GM11168 (cell line): ENCODE data around the gene YWHAH.

ENCODE experiments used
- in situ Hi-C: fragments of 300-500 bp; cut with MboI; formaldehyde crosslinking; loops from one replicate; pipeline ENCODE4 v1.12.0; 2022; ENCODE audit warnings: low sequenced_read_pairs; ENCODE audit not compliant: unreplicated experiment

The YWHAH gene

DNA sequence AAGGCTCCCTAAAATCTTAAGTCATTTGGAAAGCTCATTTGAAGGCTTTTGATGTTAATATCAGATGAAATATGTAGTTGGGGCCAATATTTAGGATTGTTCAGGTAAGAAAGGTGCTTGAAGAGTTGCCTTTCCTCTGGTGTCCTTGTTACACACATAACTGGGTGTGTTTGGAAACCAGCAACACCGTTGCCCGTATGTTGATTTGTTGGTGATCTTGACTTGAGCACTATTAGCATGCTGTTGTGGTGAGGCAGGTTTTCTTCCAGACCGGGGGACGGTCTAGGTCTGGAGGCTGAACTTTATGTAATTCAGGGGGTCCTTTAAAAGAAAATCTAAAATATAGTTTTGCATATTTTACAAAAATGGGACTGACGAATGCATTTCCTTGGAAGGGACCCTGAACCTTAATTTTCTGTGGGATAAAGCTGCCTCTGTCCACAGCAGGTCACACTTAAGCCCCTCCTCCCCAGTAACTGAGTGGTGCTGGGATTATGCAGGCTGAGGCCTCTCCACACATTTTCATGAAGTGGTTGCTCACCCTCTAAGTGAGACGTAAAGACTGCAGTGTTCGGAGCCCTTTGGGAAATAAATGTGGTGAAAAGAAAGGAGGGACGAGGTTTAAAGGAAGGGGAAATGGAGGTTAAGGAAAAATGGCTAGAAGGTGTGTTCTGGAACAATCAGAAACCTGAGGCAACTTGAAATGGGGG is 1.8 kb downstream of the YWHAH start:
- in situ Hi-C loops: no loop called here

DNA sequence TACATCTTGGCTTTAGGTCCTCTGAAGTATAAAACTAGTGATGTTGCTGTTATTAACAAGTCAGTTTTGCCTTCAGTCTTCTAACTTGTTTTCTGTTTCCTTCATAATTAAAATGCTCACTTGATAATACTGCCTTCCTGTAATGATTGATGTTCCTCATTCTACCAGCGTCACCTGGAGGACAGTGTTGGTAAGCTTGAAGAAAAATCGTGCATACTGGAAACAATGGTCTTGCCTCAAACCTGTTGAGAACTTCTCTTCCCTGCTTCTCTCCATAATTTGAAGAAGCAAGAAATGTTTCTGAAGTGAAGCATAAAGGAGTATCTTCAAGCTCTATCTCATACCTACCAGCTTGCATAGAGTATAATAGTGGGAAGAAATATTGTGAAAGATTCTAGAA is 3.0 kb downstream of the YWHAH start:
- in situ Hi-C loops: no loop called here

DNA sequence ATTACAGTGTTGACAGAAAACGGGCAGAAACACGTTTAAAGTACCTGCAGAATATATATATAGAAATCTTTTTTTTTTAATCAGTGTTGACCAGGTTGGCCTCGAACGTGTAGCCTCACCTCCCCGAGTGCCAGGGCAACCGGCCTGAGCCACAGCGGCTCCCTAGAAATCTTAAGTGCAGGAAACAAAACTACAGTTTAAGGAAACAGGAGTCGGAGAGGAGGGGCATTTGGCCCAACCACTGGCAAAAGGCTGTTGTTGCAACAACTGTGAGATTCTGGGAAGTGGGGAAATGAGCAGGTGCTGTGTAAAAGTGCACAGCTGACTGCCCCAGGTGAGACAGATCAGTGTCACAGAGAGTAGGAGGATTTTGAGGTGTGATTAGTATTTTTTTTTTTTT is 3.7 kb downstream of the YWHAH start:
- in situ Hi-C loops: no loop called here

DNA sequence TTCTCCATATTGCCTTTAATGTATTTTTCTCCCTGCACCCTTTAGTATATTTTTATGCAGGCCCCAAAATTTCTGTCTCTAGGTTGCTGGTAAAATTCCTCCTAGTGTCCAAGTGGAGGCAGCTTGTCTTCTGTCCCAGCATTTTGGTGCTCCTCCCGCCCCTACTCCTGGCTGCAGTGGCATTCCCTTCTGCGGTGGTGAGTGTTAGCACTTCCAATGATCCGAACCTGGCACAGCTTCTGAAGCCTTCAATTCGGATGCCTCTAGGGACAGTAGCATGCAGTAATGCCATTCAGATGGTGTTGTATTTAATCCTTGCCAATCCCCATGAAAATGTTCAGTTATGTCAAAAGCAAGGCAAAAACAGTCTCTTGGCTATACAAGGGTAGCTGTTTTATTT is 5.9 kb downstream of the YWHAH start:
- in situ Hi-C loops: loop anchor here (10.0 kb wide), 1 partner anchor 285 kb away; the partner anchor contains the start of gene PISD

DNA sequence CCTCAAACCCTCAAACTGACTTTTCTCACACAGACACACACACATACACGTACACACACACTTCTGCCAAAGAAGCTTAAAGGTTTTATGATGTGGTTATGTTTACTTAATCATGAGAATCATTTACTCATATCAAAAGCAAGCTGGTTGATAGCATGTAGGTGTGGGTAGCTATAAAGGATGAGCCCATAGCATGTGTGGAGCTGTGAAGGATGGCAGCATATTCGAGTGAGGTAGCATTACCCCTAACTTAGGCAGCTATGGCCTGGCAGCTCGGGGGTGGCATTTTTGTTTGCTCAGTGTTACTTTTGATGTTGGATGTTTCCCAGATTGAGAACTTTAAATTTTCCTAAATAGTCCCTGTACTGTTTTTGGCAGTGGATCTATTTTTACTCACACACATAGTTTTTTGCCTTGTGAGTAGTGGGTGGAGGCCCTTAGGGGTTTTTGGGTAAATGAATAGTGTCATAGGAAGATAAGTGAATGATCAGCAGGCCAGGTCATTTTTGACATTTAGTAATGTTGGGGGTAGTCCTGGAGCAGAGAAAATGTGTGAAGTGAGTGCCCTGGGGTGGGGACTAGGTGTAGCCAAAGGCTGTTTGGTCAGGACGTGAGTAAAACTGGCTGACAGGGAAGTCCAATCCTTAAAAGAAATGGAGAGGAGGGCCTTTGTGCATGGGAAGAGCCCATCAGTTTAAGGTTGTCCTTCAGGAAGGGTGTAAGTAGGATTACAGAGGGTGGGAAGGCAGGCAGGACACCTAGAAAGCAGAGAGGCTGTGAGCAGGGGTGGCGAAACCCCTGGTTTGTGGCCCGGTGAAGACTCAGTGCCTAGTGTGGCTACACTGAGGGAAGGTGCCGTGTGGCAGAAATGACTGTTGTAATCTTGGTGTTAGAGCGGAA is 7.1 kb downstream of the YWHAH start:
- in situ Hi-C loops: loop anchor here (10.0 kb wide), 1 partner anchor 287 kb away; the partner anchor contains the start of gene PISD

DNA sequence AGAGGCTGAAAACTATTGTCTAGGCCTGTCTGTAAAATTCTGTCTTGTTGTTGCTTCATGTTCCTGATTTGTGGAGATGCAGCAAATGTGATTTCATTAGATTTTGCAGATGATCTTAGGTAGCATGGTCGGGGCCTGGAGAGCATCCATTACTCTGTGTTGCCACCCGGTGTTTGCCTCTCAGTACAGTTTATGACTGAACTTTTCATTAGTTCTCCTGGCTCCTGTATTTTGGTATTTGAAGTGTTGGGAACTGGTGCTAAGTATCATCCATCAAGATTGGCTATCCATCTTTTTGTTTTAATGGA is 7.7 kb downstream of the YWHAH start:
- in situ Hi-C loops: loop anchor here (10.0 kb wide), 1 partner anchor 287 kb away; the partner anchor contains the start of gene PISD

DNA sequence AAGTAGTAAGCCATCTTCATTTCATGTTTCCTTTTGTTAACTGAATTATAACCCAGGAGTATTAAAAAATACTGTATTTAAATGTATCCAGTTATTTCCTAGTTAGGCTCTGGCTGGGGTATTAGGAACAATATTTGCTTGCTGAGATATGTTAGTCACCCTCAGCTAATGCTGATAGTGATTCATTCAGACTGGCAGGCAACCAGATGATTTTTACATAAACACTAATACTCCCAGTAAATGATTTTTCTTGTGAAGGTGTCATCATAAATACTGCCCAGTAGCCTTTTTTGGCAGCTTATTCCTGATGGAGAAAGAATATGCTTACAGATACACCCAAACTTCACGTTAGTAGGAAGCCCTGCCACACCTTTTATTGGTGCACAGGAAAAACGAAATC is 8.1 kb downstream of the YWHAH start:
- in situ Hi-C loops: loop anchor here (10.0 kb wide), 1 partner anchor 288 kb away; the partner anchor contains the start of gene PISD

DNA sequence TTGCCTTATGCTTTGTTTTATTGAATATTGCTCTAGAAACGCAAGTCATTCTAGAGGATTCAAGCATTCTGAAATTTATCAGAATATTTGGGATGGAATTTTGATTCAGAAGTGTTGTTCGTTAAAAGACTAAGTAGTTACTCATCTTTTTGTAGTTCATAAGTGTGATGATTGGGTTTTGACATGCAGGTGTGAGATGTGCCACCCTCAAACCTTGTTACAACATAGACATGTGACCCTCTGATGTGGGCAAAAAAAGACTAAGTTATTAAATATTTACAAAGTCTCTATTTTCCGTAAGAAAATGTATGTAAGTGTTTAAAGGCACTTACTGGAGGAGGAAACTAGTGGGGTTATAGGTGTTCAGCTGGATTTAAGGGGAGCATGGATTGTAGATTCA is 8.9 kb downstream of the YWHAH start:
- in situ Hi-C loops: loop anchor here (10.0 kb wide), 1 partner anchor 288 kb away; the partner anchor contains the start of gene PISD

DNA sequence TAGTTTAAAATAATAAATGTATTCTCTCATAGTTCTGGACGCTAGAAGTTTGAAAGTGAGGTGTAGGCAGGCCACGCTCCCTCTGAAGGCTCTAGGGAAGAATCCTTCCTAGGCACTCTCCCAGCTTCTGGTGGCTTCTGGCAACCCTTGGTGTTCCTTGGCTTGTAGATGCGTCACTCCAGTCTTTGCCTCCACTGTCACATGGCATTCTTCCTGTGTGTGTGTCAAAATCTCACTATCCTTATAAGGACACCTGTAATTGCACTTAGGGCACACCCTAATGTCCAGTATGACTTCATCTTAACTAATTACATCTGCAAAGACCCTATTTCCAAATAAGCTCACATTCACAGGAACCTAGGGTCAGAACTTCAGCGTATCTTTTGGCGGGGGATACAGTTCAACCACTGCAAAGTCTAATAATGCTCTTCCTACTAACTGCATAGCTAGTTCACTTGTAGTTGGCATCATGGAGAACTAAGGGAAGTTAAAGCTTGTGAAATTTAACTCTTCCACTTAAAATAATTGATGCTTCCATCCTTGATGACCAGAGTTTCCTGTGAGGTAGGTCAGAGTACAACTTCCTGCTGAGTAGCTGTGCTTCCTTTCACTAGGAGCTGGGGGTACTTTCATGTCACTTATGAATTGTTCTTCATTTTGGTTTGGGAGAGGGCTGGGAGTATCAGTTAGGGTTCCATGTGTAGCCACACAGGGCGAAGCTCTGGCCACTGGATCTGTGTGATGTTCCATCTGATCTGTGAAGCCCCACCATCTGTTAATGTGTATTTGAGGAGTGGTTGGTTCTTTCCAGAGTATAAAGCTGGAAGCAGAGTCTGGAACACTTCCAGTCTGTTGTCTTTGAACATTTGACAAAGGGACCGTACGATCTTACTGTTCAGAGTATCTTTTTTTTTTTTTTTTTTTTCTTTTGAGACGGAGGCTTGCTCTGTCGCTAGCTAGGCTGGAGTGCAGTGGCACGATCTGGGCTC is 10.5 kb downstream of the YWHAH start:
- in situ Hi-C loops: loop anchor here (10.0 kb wide), 1 partner anchor 290 kb away; the partner anchor contains the start of gene PISD

DNA sequence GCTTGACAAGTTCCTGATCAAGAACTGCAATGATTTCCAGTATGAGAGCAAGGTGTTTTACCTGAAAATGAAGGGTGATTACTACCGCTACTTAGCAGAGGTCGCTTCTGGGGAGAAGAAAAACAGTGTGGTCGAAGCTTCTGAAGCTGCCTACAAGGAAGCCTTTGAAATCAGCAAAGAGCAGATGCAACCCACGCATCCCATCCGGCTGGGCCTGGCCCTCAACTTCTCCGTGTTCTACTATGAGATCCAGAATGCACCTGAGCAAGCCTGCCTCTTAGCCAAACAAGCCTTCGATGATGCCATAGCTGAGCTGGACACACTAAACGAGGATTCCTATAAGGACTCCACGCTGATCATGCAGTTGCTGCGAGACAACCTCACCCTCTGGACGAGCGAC is 12.0 kb downstream of the YWHAH start:
- in situ Hi-C loops: loop anchor here (10.0 kb wide), 1 partner anchor 292 kb away; the partner anchor contains the start of gene PISD

DNA sequence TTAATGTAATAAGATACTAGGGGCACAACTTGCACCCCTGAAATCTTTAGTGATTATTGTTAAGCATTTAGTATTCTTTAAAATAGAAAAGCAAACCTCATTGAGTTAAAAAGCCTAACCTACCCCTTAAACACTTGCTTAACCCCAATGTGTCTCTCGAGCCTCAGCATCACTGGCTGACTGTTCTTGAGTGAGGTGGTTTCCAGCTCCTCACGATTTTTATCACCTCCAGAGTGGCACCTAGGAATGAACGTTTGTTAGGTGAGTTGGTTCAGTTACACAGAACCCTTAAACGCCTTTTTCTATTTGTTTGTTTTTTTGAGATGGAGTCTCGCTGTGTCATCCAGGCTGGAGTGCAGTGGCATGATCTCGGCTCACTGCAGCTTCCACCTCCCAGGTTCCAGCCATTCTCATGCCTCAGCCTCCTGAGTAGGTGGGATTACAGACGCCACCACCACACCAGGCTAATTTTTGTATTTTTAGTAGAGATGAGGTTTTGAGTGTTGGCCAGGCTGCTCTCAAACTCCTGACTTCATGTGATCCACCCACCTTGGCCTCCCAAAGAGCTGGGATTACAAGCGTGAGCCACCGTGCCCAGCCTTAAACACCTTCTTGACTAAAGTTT is 13.7 kb downstream of the YWHAH start:
- in situ Hi-C loops: loop anchor here (10.0 kb wide), 1 partner anchor 293 kb away; the partner anchor contains the start of gene PISD

DNA sequence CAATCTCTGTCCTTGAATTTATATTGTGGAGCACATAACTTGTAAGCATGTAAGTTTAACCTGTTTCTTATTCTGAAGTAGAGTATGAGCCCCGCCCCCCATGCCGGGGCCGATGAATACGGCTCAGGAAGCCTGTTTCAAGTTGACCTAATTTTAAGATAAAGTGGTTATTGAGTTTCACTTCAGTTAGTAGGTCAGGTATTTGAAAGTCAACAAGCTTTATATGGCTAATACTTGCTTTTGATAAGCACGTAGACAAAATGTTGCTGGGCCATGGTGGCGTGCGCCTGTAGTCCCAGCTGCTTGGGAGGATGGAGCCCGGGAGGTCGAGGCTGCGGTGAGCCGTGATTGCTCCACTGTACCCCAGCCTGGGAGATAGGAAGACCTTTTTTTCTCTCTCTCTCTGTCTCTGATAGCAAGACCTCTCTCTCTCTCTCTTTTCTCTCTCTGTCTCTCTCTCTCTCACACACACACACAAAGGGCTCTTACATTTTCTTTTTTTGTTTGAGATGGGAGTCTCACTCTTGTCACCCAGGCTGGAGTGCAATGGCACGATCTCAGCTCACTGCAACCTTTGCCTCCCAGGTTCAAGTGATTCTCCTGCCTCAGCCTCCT is 14.4 kb downstream of the YWHAH start:
- in situ Hi-C loops: loop anchor here (10.0 kb wide), 1 partner anchor 294 kb away; the partner anchor contains the start of gene PISD

DNA sequence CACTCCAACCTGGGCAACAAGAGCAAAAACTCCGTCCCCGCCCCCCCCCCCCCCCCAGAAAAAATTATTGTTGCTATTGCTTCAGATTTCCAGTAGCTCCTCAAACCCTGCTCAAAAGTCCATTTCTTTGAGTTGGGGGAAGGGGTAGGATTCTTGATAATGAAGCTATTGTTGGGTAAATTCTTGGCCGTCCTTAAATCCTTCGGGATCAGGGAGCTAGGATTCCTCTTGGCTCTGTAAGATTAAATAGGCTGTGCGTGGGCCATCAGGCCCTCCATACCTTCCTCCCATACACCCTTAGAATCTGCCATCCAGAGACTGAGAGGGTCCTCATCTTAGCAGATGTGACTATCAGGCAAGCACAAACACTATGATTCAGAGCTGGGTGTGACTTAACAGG is 16.4 kb downstream of the YWHAH start:
- in situ Hi-C loops: no loop called here

DNA sequence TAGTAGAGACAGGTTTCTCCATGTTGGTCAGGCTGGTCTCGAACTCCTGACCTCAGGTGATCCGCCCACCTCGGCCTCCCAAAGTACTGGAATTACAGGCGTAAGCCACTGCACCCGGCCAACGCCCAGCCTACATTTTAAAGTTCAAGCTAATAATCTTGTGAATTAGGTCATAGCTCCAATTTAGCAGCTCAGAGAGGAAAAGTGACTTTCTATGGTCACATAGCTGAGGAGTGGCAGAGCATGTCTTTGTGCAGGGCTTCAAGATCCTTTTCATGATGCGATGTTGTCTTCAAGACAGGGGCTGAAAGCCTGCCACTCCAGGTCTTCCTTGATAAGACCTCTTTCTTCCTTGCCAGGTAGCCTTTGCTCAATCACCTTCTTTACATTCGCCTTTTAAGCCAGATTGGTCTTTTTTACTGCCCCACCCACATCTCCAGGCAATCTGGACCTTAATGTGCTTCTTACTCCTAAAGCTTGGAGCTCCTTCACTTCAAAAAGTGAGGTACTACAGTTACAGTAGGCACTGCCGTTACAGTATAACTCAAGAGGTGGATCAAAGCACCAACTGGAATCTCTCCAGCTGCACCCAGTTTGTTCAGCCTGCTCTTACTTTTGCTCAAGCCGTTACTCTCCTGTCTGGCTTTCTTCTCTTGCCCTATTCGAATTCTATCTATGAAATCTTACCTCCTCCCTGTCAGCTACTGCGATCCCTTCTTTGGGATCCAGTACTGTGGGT is 18.2 kb downstream of the YWHAH start:
- in situ Hi-C loops: no loop called here

DNA sequence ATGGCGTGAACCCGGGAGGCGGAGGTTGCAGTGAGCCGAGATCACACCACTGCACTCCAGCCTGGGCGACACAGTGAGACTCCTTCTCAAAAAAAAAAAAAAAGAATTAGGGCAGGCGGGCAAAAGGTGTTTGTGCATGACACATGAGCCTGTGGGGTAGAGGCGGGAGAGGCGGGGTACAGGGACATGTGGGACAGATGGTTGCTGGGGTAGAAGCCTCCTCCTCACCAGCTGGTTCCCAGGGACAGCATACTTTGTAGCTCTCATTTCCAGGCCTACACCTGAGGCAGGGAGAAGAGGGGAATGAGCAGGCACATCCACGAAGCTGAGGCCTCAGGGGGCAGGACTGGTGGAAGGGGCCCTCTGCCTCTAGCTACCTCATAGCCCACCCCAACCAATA is 23.7 kb downstream of the YWHAH start:
- in situ Hi-C loops: no loop called here

DNA sequence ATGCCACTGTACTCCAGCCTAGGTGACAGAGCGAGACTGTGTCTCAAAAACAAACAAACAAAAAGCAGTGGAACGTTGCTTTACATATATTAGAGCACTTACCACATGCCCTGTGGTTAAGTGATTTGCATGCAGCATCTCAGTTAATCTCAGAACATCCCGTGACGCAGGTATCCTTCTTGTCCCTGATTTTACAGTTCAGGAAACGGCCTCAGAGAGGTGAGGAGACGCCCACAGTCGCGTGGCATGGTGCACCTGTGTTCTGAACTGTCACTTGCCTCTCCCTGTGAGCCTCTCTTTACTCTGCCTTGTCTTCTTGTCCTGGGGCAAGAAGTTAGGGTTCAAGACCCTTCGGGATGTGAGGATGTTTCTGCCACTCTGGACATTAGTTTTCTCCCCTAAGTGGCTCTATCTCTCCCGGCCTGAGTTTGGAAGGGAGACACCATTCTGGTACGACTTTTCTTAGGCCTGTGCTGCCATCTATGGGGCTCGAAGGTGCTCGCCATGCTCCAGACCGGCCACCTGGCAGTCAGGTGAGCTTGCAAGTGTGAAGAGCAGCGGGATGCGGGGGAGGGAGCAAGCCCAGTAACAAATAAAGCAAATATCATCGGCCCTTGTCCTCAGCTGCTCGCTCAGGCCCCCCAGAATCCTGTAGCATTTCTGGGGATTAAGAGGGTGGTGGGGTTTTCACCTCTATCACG is 25.6 kb downstream of the YWHAH start:
- in situ Hi-C loops: no loop called here

DNA sequence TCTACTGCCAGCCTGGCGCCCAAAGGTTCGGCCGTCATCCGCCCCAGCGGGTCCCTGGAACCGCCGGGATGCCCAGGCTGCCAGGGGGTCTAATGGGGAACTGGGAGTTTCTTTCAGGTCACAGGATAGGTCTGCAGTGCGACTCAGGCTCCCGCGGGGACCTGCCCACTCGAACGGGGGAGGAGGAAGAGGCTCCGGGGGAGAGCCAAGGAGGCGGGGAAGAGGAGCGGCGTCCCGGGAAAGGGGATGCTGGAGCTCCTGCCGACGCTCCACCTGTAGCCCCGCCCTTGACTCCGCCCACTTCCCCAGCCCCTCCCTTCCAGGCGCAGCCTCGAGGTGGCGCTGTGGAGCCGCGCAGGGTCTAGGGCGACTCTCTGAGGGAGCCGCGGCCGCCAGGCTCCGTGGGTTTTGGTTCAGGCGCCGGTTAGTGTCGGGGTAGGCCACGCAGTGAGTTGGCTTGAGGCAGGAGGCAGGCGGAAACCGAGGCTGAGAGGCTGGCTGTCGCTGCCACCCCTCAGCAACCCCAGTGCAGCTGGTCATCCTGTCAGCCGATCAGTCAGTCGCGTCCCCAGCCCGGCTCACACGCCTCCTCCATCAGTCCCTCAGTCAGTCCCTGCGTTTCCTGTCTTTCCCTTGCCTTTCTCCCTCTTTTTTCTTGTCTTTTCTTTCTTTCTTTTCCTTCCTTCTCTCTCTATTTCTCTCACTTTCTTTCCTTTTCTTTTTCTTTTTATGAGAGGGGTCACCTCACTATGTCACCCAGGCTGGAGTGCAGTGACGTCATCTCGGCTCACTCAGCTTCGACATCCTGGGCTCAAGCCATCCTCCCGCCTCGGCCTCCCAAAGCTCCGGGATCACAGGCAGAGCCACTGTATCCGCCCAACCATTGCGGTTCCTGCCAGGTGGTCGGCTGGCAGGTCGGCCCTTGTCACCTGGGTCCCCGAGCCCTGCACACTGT is 26.4 kb downstream of the YWHAH start:
- in situ Hi-C loops: no loop called here
